IMR-90 (cell line): ENCODE data around the gene LTBP2.

Source experiments
- CTCF ChIP-seq: conservative IDR thresholded peaks from 2 replicates; pipeline ENCODE4 v1.5.1; 2012; ENCODE audit warnings: mild to moderate bottlenecking, low read depth, low read length, improper control_type of control experiment
- MAZ ChIP-seq: IDR thresholded peaks from 2 replicates; pipeline ENCODE4 v1.6.1; 2012; ENCODE audit warnings: low read depth, mild to moderate bottlenecking, low read length, improper control_type of control experiment, moderate library complexity, borderline replicate concordance
- USF2 ChIP-seq: fragments of 150-350 bp; IDR thresholded peaks from 2 replicates; pipeline ENCODE4 v1.6.1; 2017; ENCODE audit warnings: mild to moderate bottlenecking, antibody characterized with exemption, low read length, low read depth

- TF ChIP-seq CTCF (no peak), USF2 (peak; percentile 51), MAZ (no peak)
These were observed 15.1 kb downstream of the LTBP2 start for GRCh38 chr14:74596741-74597450.
